HUES64 (cell line): ENCODE results near the gene PEDS1.

Source experiments
- H3K27ac ChIP-seq: 2 replicates; pipeline ENCODE4 v1.7.0; 2013; ENCODE audit warnings: low read depth, low read length, inconsistent platforms
- H3K27me3 ChIP-seq: 2 replicates; pipeline ENCODE4 v1.6.1; 2013; ENCODE audit warnings: mild to moderate bottlenecking, low read length; ENCODE audit not compliant: insufficient read depth
- H3K36me3 ChIP-seq: 2 replicates; pipeline ENCODE4 v1.6.1; 2013; ENCODE audit warnings: mild to moderate bottlenecking, low read length; ENCODE audit not compliant: insufficient read depth
- H3K4me1 ChIP-seq: 2 replicates; pipeline ENCODE4 v1.6.1; 2013; ENCODE audit warnings: mild to moderate bottlenecking, low read length, moderate library complexity; ENCODE audit not compliant: insufficient read depth
- H3K4me3 ChIP-seq: 2 replicates; pipeline ENCODE4 v1.5.1; 2013; ENCODE audit warnings: mild to moderate bottlenecking, low read length, moderate library complexity
- H3K9ac ChIP-seq: 2 replicates; pipeline ENCODE4 v1.6.1; 2013; ENCODE audit warnings: mild to moderate bottlenecking, low read depth, low read length
- H3K9me3 ChIP-seq: 2 replicates; pipeline ENCODE4 v1.6.1; 2013; ENCODE audit warnings: low read depth, low read length; ENCODE audit not compliant: insufficient read depth
- WGBS: fragments of 150-250, 120-280 bp; methylation state at CpG from one replicate; pipeline ENCODE4 v1.1.7; 2013; ENCODE audit warnings: missing lambda C conversion rate; 5-methylcytosine and 5-hydroxymethylcytosine counted together

The PEDS1 gene

GRCh38 chr20:50195524-50196120 is 42.1 kb upstream of the PEDS1 start:
- WGBS = 88% methylated on average over 13 of the region's 13 CpGs

DNA sequence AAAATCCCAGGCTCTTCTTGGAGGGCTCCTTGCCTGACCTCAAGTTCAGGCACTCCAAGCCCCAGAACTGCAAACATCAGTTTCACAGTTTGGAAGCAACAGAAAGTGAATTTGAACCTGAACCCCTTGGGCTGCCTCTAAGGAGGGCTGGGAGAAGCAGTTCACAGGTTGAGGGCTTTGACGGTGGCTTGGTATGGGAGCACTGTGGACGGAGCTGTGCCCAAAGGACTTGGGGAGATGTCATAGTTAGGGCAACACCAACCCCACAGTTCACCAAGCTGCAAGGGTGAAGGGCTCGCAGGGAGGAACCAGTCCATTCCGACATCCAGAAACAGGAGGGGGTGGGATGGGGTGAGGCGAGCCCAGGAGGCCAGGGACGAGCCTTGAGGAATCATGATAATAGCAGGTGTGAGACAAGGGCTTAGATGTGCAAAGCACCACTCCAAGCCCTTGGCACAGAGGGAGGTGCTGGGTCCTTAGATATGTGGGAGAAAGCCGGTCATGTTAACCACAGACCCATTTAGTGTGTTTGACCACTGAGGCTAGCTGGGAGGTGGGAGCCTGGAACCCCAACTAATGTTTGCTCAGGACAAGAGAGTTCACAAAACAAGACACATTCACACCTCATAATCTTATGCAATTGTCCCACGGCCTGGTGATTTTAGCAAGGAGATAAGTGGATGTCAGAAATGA is 41.5 kb upstream of the PEDS1 start:
- no peak overlapping the region for H3K27ac ChIP-seq
- no peak overlapping the region for H3K9ac ChIP-seq

More at GRCh38 chr20:50195524-50196120, 42.1 kb upstream of the PEDS1 start:
- no peaks in the 10 kb centered on the region for H3K36me3 ChIP-seq
- no peaks in the 10 kb centered on the region for H3K9me3 ChIP-seq
- H3K27ac ChIP-seq = no peak overlapping the region
- no peak overlapping the region for H3K4me3 ChIP-seq
- H3K4me1 ChIP-seq = peaks cover 26% of the 10 kb centered on the region
- no peaks in the 10 kb centered on the region for H3K27me3 ChIP-seq
- H3K9ac ChIP-seq = no peak overlapping the region

GRCh38 chr20:50194422-50194830 is 40.9 kb upstream of the PEDS1 start:
- H3K36me3 ChIP-seq = no peaks in the 10 kb centered on the region
- no peaks in the 10 kb centered on the region for H3K9me3 ChIP-seq
- peaks cover 29% of the 10 kb centered on the region for H3K4me1 ChIP-seq
- no peak overlapping the region for H3K4me3 ChIP-seq
- no peak overlapping the region for H3K9ac ChIP-seq
- 87% methylated on average over 7 of the region's 7 CpGs for WGBS
- no peaks in the 10 kb centered on the region; the same call in 1 of the 2 replicates for H3K27me3 ChIP-seq
- H3K27ac ChIP-seq = no peak overlapping the region

More for the DNA sequence above, 41.5 kb upstream of the PEDS1 start:
- Histone ChIP-seq H3K9me3 (no peaks in the 10 kb centered on the region), H3K4me3 (no peak overlapping the region), H3K27me3 (no peaks in the 10 kb centered on the region), H3K36me3 (no peaks in the 10 kb centered on the region), H3K4me1 (peaks cover 26% of the 10 kb centered on the region)
- 61% methylated on average over 8 of the region's 8 CpGs for WGBS

DNA sequence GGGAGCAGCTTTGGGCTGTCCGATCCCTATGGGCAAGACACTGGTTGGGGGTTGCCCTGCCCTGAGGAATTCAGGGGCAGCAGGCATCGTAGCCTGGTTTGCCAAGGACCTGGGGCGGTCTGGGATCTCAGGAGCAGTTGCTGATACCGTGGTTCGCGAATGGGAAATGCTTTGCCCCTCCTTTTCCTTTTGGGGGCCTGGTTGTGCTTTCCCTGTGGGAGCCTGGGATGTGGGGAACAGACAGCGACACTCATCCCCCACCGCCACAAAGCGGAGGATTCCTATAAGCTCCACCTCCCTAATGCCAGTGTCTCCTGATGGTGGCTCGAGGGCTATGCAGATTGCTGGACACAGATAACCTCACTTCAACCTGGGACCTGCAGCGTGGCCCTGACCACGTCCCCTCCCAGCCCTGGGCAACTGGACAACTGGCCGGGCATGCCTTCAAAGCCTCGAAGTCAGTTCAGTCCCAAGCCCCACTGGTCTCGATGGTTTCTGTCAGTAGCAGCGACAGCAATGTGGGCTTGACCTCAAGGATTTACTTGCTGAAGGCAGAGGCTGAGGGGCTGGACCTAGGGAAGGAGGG is 40.4 kb upstream of the PEDS1 start:
- Histone ChIP-seq H3K27me3 (no peaks in the 10 kb centered on the region; the same call in 1 of the 2 replicates), H3K9me3 (no peaks in the 10 kb centered on the region), H3K36me3 (no peaks in the 10 kb centered on the region), H3K9ac (no peak overlapping the region), H3K4me1 (peaks cover 29% of the 10 kb centered on the region), H3K4me3 (0 out of 2 replicates have a peak overlapping the region, but pooled peaks have one; percentile 68), H3K27ac (no peak overlapping the region; the same call in 1 of the 2 replicates)
- WGBS = 75% methylated on average over 16 of the region's 16 CpGs

GRCh38 chr20:50193199-50193835 is 39.8 kb upstream of the PEDS1 start:
- no peak overlapping the region for H3K27ac ChIP-seq
- no peaks in the 10 kb centered on the region for H3K9me3 ChIP-seq
- peaks cover 25% of the 10 kb centered on the region for H3K4me1 ChIP-seq
- H3K27me3 ChIP-seq = no peaks in the 10 kb centered on the region; the same call in 1 of the 2 replicates
- WGBS = 69% methylated on average over 8 of the region's 10 CpGs
- H3K36me3 ChIP-seq = no peaks in the 10 kb centered on the region
- peak overlapping the region; percentile 75 for H3K9ac ChIP-seq
- H3K4me3 ChIP-seq = peak overlapping the region; percentile 68

DNA sequence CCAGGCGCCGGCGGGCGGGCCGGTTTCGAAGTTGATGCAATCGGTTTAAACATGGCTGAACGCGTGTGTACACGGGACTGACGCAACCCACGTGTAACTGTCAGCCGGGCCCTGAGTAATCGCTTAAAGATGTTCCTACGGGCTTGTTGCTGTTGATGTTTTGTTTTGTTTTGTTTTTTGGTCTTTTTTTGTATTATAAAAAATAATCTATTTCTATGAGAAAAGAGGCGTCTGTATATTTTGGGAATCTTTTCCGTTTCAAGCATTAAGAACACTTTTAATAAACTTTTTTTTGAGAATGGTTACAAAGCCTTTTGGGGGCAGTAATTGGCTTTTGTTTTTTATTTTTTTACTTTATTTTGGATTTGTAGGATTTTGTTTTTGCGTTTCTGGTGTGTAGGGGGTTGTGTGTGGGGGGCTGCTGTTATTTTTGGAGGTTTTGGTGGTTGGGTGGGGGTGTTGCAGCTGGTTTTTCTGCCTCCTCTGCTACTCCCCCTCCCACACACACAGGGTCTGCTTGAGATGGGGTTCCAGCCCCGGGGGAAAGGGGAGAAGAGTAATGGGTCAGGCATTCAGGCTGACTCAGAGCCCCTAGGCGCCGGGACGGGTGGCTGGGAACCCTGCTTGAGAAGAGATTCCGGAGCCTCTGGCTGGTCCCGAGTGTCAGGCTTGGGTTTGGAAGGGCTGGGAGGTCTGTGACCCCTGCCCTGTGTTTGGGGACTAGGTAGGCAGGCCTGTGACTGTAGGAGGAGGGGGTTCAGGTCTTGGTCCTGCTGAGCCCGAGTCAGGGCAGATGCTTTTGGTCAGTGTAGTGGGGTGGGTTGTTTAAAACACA is 39.1 kb upstream of the PEDS1 start:
- Histone ChIP-seq H3K4me3 (peak overlapping the region; percentile 68), H3K36me3 (no peaks in the 10 kb centered on the region), H3K27me3 (no peaks in the 10 kb centered on the region; the same call in 1 of the 2 replicates), H3K4me1 (peaks cover 26% of the 10 kb centered on the region), H3K27ac (peak overlapping the region; percentile 26), H3K9me3 (no peaks in the 10 kb centered on the region), H3K9ac (peak overlapping the region; percentile 75)
- 5% methylated on average over 23 of the region's 25 CpGs for WGBS

DNA sequence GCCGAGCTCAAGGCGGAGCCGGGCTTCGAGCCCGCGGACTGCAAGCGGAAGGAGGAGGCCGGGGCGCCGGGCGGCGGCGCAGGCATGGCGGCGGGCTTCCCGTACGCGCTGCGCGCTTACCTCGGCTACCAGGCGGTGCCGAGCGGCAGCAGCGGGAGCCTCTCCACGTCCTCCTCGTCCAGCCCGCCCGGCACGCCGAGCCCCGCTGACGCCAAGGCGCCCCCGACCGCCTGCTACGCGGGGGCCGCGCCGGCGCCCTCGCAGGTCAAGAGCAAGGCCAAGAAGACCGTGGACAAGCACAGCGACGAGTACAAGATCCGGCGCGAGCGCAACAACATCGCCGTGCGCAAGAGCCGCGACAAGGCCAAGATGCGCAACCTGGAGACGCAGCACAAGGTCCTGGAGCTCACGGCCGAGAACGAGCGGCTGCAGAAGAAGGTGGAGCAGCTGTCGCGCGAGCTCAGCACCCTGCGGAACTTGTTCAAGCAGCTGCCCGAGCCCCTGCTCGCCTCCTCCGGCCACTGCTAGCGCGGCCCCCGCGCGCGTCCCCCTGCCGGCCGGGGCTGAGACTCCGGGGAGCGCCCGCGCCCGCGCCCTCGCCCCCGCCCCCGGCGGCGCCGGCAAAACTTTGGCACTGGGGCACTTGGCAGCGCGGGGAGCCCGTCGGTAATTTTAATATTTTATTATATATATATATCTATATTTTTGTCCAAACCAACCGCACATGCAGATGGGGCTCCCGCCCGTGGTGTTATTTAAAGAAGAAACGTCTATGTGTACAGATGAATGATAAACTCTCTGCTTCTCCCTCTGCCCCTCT is 38.2 kb upstream of the PEDS1 start:
- Histone ChIP-seq H3K4me3 (peak overlapping the region; percentile 68), H3K27ac (peak overlapping the region; percentile 27; the same call in 1 of the 2 replicates), H3K36me3 (no peaks in the 10 kb centered on the region), H3K4me1 (peaks cover 31% of the 10 kb centered on the region), H3K27me3 (no peaks in the 10 kb centered on the region; the same call in 1 of the 2 replicates), H3K9me3 (no peaks in the 10 kb centered on the region), H3K9ac (peak overlapping the region; percentile 75)
- WGBS = under 1% methylated on average over 87 of the region's 96 CpGs

- Histone ChIP-seq H3K27me3 (no peaks in the 10 kb centered on the region; the same call in 1 of the 2 replicates), H3K4me1 (peaks cover 31% of the 10 kb centered on the region), H3K9ac (peak overlapping the region; percentile 75), H3K36me3 (no peaks in the 10 kb centered on the region), H3K4me3 (peak overlapping the region; percentile 68), H3K27ac (peak overlapping the region; percentile 81; the same call in 1 of the 2 replicates), H3K9me3 (no peaks in the 10 kb centered on the region)
- under 1% methylated on average over 69 of the region's 69 CpGs for WGBS
Measured at GRCh38 chr20:50191065-50191543, 37.6 kb upstream of the PEDS1 start.

DNA sequence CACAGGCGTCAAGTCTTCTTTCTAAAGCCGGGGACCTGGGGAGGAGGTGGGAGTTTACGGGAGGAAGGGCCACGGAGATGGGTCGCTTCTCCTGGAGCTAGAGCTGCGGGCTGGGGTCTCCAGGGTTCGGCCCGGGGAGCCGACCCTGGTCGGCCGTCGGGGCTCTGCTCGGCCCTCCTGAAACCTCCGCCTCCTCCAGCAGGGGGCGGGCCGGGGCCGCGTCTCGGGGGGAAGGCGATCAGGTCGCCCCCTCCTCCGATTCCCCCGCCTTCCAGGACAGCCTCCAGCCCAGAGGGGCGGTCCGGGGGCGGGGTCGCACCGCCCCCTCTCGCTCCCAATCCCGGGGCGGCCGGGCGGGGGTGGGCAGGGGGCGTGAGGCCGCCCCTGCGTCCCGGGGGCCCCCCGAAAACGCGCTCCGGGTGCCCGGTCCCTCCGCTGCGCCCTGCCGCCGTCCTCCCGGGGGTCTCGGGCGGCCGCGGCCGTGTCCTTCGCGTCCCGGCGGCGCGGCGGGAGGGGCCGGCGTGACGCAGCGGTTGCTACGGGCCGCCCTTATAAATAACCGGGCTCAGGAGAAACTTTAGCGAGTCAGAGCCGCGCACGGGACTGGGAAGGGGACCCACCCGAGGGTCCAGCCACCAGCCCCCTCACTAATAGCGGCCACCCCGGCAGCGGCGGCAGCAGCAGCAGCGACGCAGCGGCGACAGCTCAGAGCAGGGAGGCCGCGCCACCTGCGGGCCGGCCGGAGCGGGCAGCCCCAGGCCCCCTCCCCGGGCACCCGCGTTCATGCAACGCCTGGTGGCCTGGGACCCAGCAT is 36.9 kb upstream of the PEDS1 start, which contains the start of gene CEBPB:
Gene CEBPB (plus strand): TSS at position 580 of the 814 bp plus-strand sequence. CDS start 204 bp downstream, at position 784.
- no peaks in the 10 kb centered on the region; the same call in 1 of the 2 replicates for H3K27me3 ChIP-seq
- H3K27ac ChIP-seq = peak within 1 kb of the TSS; percentile 81; the same call in 1 of the 2 replicates
- under 1% methylated on average over 89 of the region's 89 CpGs for WGBS
- no peaks in the 10 kb centered on the region for H3K36me3 ChIP-seq
- H3K4me1 ChIP-seq = peaks cover 31% of the 10 kb centered on the region
- H3K9me3 ChIP-seq = no peaks in the 10 kb centered on the region
- H3K4me3 ChIP-seq = peak within 1 kb of the TSS; percentile 68
- peak within 1 kb of the TSS; percentile 75 for H3K9ac ChIP-seq
